CD14-positive monocyte (primary cell): ENCODE measurements around the gene DNLZ. TPM values are rescaled to one million over a fixed set of nuclear protein-coding genes. Genes with fewer than 3 reads are reported as not detected.
"Not testable (repeated sequence)": the region's sequence is repeated elsewhere in the genome, so short reads cannot be mapped to it uniquely, and the experiment has no call there.

Experiments used
- DNase-seq, 3 donors: peaks; one replicate each; pipeline ENCODE4 v3.0.0-alpha.2; 2011 to 2022
- H2AFZ ChIP-seq: 2 replicates; pipeline ENCODE4 v1.6.0; 2012; ENCODE audit warnings: mild to moderate bottlenecking, low read depth, low read length, inconsistent platforms; ENCODE audit not compliant: insufficient read depth, poor library complexity, severe bottlenecking
- H3K27ac ChIP-seq, 2 donors: 1 replicate in 1 of 2; 2 replicates in 1 of 2; pipeline ENCODE4 v1.5.1; 2012 to 2013; ENCODE audit warnings: low read length in 2 of 2, control low read depth in 1 of 2, inconsistent platforms in 1 of 2, low read depth in 1 of 2, mild to moderate bottlenecking in 1 of 2
- H3K27me3 ChIP-seq, 2 donors: one replicate each; pipeline versions ENCODE4 v1.6.0 to v1.6.1; 2011 to 2013; ENCODE audit warnings: low read length in 2 of 2; ENCODE audit not compliant: control insufficient read depth in 2 of 2, insufficient read depth in 2 of 2
- H3K36me3 ChIP-seq, 2 donors: replicated peaks in 1 of 2; 1 replicate in 1 of 2; 2 replicates in 1 of 2; pipeline versions ENCODE4 v1.5.1 to v1.6.1; 2012 to 2013; ENCODE audit warnings: low read length in 2 of 2, control low read depth in 1 of 2, inconsistent platforms in 1 of 2, mild to moderate bottlenecking in 1 of 2; ENCODE audit not compliant: insufficient read depth in 2 of 2, control insufficient read depth in 1 of 2
- H3K4me1 ChIP-seq, 2 donors: 1 replicate in 1 of 2; 2 replicates in 1 of 2; pipeline versions ENCODE4 v1.5.1 to v1.6.1; 2012 to 2013; ENCODE audit warnings: low read length in 2 of 2, control low read depth in 1 of 2, inconsistent platforms in 1 of 2, mild to moderate bottlenecking in 1 of 2, moderate library complexity in 1 of 2; ENCODE audit not compliant: insufficient read depth in 2 of 2, control insufficient read depth in 1 of 2
- H3K4me2 ChIP-seq: replicated peaks from 2 replicates; pipeline ENCODE3; 2012; ENCODE audit warnings: low read length, moderate library complexity, mild to moderate bottlenecking; ENCODE audit not compliant: poor library complexity, severe bottlenecking; ENCODE audit errors: extremely low read depth
- H3K4me3 ChIP-seq, 3 experiments: fragments of 200-600 bp in 1 of 3; sonication (generic) in 1 of 3; replicated peaks in 1 of 3; 1 replicate in 2 of 3; 2 replicates in 1 of 3; pipeline ENCODE4 v1.5.1; 2011 to 2013; ENCODE audit warnings: low read length in 3 of 3, mild to moderate bottlenecking in 3 of 3, control low read depth in 2 of 3, low read depth in 2 of 3, inconsistent platforms in 1 of 3, moderate library complexity in 1 of 3
- H3K79me2 ChIP-seq: 2 replicates; pipeline ENCODE4 v1.6.0; 2012; ENCODE audit warnings: mild to moderate bottlenecking, control low read depth, inconsistent platforms, low read length, moderate library complexity; ENCODE audit not compliant: insufficient read depth
- H3K9ac ChIP-seq: 2 replicates; pipeline ENCODE4 v1.6.0; 2017; ENCODE audit warnings: low read length, mild to moderate bottlenecking; ENCODE audit not compliant: insufficient read depth, poor library complexity, severe bottlenecking
- H3K9me3 ChIP-seq, 2 donors: replicated peaks in 1 of 2; 1 replicate in 1 of 2; 2 replicates in 1 of 2; pipeline versions ENCODE4 v1.5.1 to v1.6.1; 2012 to 2013; ENCODE audit warnings: low read length in 2 of 2, control low read depth in 1 of 2; ENCODE audit not compliant: control insufficient read depth in 1 of 2, insufficient read depth in 1 of 2
- H4K20me1 ChIP-seq: 2 replicates; pipeline ENCODE4 v1.6.0; 2012; ENCODE audit warnings: mild to moderate bottlenecking, low read length, control low read depth, moderate library complexity; ENCODE audit not compliant: insufficient read depth
- H3K27ac Mint-ChIP-seq, 7 donors: one replicate each; pipeline ENCODE4 v1.8.0; 2020; ENCODE audit warnings: mild to moderate bottlenecking in 7 of 7, mixed read lengths in 7 of 7, moderate library complexity in 6 of 7, inconsistent platforms in 2 of 7
- H3K27me3 Mint-ChIP-seq, 3 donors: one replicate each; pipeline ENCODE4 v1.8.0; 2021 to 2022; ENCODE audit warnings: low read depth in 3 of 3, mild to moderate bottlenecking in 3 of 3, mixed read lengths in 3 of 3, moderate library complexity in 3 of 3, inconsistent platforms in 1 of 3
- H3K36me3 Mint-ChIP-seq, 2 donors: one replicate each; pipeline ENCODE4 v1.8.0; 2020; ENCODE audit warnings: mixed read lengths in 2 of 2, inconsistent platforms in 1 of 2, mild to moderate bottlenecking in 1 of 2
- H3K4me1 Mint-ChIP-seq: one replicate; pipeline ENCODE4 v1.8.0; 2020; ENCODE audit warnings: mild to moderate bottlenecking, mixed read lengths
- H3K4me3 Mint-ChIP-seq, 2 donors: one replicate each; pipeline ENCODE4 v1.8.0; 2020; ENCODE audit warnings: mild to moderate bottlenecking in 2 of 2, mixed read lengths in 2 of 2, moderate library complexity in 1 of 2
- H3K9me3 Mint-ChIP-seq, 7 donors: one replicate each; pipeline ENCODE4 v1.8.0; 2020 to 2022; ENCODE audit warnings: mixed read lengths in 7 of 7, mild to moderate bottlenecking in 6 of 7, moderate library complexity in 6 of 7, inconsistent platforms in 2 of 7
- WGBS: methylation state at CpG from one replicate; pipeline ENCODE4 v1.1.5; 2013; ENCODE audit warnings: missing lambda C conversion rate; ENCODE audit not compliant: insufficient coverage; 5-methylcytosine and 5-hydroxymethylcytosine counted together
- intact Hi-C, 2 donors: fragments of 100-400 bp; cut with micrococcal nuclease; formaldehyde crosslinking; loops; one replicate each; pipeline versions ENCODE4 v1.15.0 to v1.15.1; 2023
- polyA plus RNA-seq, 3 donors: library from polyadenylated mRNA; depleted of rRNA in 1 of 3; unstranded in 2 of 3; stranded (reverse) in 1 of 3; fragments of 300-500 nt in 2 of 3; fragments of >200 nt in 1 of 3; fragmentation: Illumina TruSeq in 2 of 3; gene quantifications; 1 replicate in 2 of 3; 2 replicates in 1 of 3; pipeline ENCODE4 v1.2.3, GENCODE V29; 2012 to 2021
- TF ChIP-seq, protein P1 (sequence below): fragments of 200-600 bp; IDR thresholded peaks from one replicate; pipeline ENCODE4 v1.8.0; 2022; ENCODE audit warnings: antibody characterized with exemption, mild to moderate bottlenecking

The DNLZ gene
- polyA plus RNA-seq, 3 donors, result 5.1 to 20.5 (median 10.5) TPM

DNA sequence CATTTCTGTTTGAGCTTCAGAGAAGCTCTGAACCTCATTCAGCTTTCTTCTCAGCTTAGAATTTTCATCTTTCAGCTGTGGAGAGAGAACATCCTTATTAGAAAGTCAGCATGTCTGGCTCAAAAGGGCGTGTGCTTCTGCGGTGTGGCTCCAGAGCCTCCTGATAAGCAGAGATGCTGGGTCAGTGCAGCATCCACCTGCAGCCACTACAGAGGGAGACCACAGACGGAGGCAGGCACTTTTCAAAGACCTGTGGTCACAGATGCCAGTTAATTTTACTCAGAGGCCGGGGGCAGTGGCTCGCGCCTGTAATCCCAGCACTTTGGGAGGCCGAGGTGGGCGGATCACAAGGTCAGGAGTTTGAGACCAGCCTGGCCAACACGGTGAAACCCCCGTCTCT is 42.4 kb upstream of the DNLZ start:
- H3K27me3 Mint-ChIP-seq, H3K4me3 ChIP-seq, H3K9me3 ChIP-seq, H3K9ac ChIP-seq, H3K27ac Mint-ChIP-seq, H4K20me1 ChIP-seq, intact Hi-C loops, DNase-seq, H3K27me3 ChIP-seq, H3K4me2 ChIP-seq, H3K27ac ChIP-seq, H3K4me3 Mint-ChIP-seq, H3K9me3 Mint-ChIP-seq, H2AFZ ChIP-seq: not testable (repeated sequence)
- H3K36me3 ChIP-seq, result peaks cover 43 to 55% of the 10 kb centered on the region in 2 donors
- peaks cover 13% of the 10 kb centered on the region for H3K79me2 ChIP-seq
- WGBS, result 98% methylated on average over 8 of the region's 10 CpGs
- Mint-ChIP-seq H3K4me1 (peaks cover 20% of the 10 kb centered on the region), H3K36me3 (peaks cover 37 to 62% of the 10 kb centered on the region in 2 donors)
- H3K4me1 ChIP-seq, result peaks cover 12 to 14% of the 10 kb centered on the region in 2 donors

DNA sequence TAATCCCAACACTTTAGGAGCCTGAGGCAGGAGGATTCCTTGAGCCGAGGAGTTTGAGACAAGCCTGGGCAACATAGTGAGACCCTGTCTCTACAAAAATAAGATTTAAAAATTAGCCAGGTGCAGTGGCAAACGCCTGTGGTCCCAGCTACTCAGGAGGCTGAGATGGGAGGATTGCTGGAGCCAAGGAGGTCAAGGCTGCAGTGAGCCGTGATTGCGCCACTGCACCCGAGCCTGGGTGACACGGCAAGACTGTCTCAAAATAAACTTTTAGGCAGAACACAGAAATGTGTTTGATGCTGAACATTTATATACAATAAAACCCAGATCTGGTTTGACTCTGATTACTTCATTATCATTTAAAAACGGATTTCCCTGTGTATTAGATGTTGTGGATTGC is 41.9 kb upstream of the DNLZ start:
- Mint-ChIP-seq H3K27ac (no peak overlapping the region), H3K9me3 (peaks cover 0 to 2% (median 0%) of the 10 kb centered on the region in 7 donors), H3K4me1 (peaks cover 22% of the 10 kb centered on the region), H3K4me3 (no peak overlapping the region), H3K36me3 (peaks cover 37 to 62% of the 10 kb centered on the region in 2 donors), H3K27me3 (peaks cover 0 to 7% (median 2%) of the 10 kb centered on the region in 3 donors)
- H3K27ac ChIP-seq, result no peak overlapping the region
- intact Hi-C loops, result no loop called here
- H4K20me1 ChIP-seq, result peaks cover 3% of the 10 kb centered on the region
- H3K4me1 ChIP-seq, result peaks cover 12 to 13% of the 10 kb centered on the region in 2 donors
- H3K9me3 ChIP-seq, result no peaks in the 10 kb centered on the region
- no peak for DNase-seq
- H2AFZ ChIP-seq, result no peak overlapping the region
- no peak overlapping the region for H3K4me2 ChIP-seq
- 80% methylated on average over 1 of the region's 7 CpGs for WGBS
- H3K4me3 ChIP-seq, result no peak overlapping the region
- no peak overlapping the region for H3K9ac ChIP-seq
- peaks cover 43 to 55% of the 10 kb centered on the region in 2 donors for H3K36me3 ChIP-seq
- no peaks in the 10 kb centered on the region for H3K27me3 ChIP-seq
- H3K79me2 ChIP-seq, result peaks cover 9% of the 10 kb centered on the region
- TF ChIP-seq, protein P1, sequence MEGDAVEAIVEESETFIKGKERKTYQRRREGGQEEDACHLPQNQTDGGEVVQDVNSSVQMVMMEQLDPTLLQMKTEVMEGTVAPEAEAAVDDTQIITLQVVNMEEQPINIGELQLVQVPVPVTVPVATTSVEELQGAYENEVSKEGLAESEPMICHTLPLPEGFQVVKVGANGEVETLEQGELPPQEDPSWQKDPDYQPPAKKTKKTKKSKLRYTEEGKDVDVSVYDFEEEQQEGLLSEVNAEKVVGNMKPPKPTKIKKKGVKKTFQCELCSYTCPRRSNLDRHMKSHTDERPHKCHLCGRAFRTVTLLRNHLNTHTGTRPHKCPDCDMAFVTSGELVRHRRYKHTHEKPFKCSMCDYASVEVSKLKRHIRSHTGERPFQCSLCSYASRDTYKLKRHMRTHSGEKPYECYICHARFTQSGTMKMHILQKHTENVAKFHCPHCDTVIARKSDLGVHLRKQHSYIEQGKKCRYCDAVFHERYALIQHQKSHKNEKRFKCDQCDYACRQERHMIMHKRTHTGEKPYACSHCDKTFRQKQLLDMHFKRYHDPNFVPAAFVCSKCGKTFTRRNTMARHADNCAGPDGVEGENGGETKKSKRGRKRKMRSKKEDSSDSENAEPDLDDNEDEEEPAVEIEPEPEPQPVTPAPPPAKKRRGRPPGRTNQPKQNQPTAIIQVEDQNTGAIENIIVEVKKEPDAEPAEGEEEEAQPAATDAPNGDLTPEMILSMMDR, result no peak
